ENCODE data around the gene RSBN1L. TPM values are rescaled to one million over a fixed set of nuclear protein-coding genes. Genes with fewer than 3 reads are reported as not detected.
"Not testable (repeated sequence)": the region's sequence is repeated elsewhere in the genome, so short reads cannot be mapped to it uniquely, and the experiment has no call there.

RSBN1L gene
- polyA plus RNA-seq, 2 of the 4 experiments (the other 2 are of a cell fraction), result 11.1 to 13.0 TPM

DNA sequence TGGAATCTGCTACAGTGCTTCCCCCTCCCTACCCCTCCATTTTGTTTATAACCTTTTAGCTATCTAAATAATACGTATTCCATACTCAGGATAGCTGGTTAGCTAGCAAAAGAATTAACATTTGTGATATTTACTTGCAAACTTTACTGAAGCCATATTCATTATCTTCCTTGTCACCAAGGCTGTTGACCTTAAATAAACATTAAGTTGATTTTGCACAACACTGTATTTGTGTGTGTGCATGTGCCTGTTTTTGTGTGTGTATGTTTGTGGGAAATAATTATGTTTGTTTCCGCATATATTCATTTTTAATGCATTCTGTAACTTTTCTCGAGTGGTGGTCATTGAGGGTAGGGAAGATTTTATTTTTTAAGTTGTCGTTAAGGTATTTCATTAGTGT is 86.1 kb downstream of the RSBN1L start:
- CTCF ChIA-PET, result interaction anchor here (0.6 to 1.7 kb wide), 3 partner anchors 23 to 131 kb away, joined by 3 to 4 read pairs (median 4); no protein-coding TSS in a partner anchor
- TF ChIP-seq MAZ (IDR thresholded peaks at IDR 0.05; ENCODE audit: borderline replicate concordance, low read depth, low read length) (no peak), CBX2 (IDR thresholded peaks at IDR 0.05; ENCODE audit: borderline replicate concordance, low read depth) (no peak)
- TF ChIP-seq, protein P1, sequence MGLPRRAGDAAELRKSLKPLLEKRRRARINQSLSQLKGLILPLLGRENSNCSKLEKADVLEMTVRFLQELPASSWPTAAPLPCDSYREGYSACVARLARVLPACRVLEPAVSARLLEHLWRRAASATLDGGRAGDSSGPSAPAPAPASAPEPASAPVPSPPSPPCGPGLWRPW (IDR thresholded peaks at IDR 0.05), result no peak
- Histone ChIP-seq H3K4me3 (no peak overlapping the region), H3K9me3 (peaks cover 6% of the 10 kb centered on the region; the same call in 2 of the 3 replicates), H3K4me2 (no peak overlapping the region), H3K4me1 (no peaks in the 10 kb centered on the region), H3K27ac (no peak overlapping the region)
- 94% methylated on average over 4 of the region's 4 CpGs for WGBS (ENCODE audit: missing lambda C conversion rate)
- DNase-seq (ENCODE audit: low read depth in 1 of 2, low spot score in 1 of 2), result no peak
- POLR2A ChIA-PET, result no interaction called here
- FAIRE-seq, result no peak
- no peak for ATAC-seq

GRCh38 chr7:77783111-77783510 is 86.9 kb downstream of the RSBN1L start:
- FAIRE-seq, result no peak
- CTCF ChIA-PET, result interaction anchor here (0.6 to 1.7 kb wide), 3 partner anchors 24 to 132 kb away, joined by 3 to 4 read pairs (median 4); no protein-coding TSS in a partner anchor
- ATAC-seq, result no peak
- POLR2A ChIA-PET, result no interaction called here
- Histone ChIP-seq H3K4me1 (no peaks in the 10 kb centered on the region), H3K4me3 (no peak overlapping the region), H3K9me3 (peaks cover 6% of the 10 kb centered on the region; the same call in 2 of the 3 replicates), H3K4me2 (no peak overlapping the region), H3K27ac (no peak overlapping the region)
- no peak for DNase-seq (ENCODE audit: low read depth in 1 of 2, low spot score in 1 of 2)
- 91% methylated on average over 1 of the region's 1 CpG for WGBS (ENCODE audit: missing lambda C conversion rate)
- TF ChIP-seq EHMT2 (IDR thresholded peaks at IDR 0.05; ENCODE audit: low read depth) (no peak), RCOR1 (IDR thresholded peaks at IDR 0.05; ENCODE audit: low read depth, low read length) (no peak), FOSL2 (IDR thresholded peaks at IDR 0.05) (no peak), FOSL2 (CRISPR knock-in tag; IDR thresholded peaks at IDR 0.05) (no peak), RFX5 (IDR thresholded peaks at IDR 0.05) (no peak), NPAS2 (CRISPR knock-in tag; IDR thresholded peaks at IDR 0.05; ENCODE audit: borderline replicate concordance) (no peak), EHF (CRISPR knock-in tag; IDR thresholded peaks at IDR 0.05) (no peak), RARB (CRISPR knock-in tag; IDR thresholded peaks at IDR 0.05) (no peak), HOXB13 (CRISPR knock-in tag; IDR thresholded peaks at IDR 0.05; ENCODE audit: low read depth) (no peak), JUN (IDR thresholded peaks at IDR 0.05) (no peak), TP53 (CRISPR knock-in tag; IDR thresholded peaks at IDR 0.05) (no peak), RAD21 (conservative IDR thresholded peaks at IDR 0.05 in 1 of 2, IDR thresholded peaks at IDR 0.05 in 1 of 2) (no peak), RNF2 (IDR thresholded peaks at IDR 0.05; ENCODE audit: borderline replicate concordance, low read depth) (no peak), BHLHE40 (IDR thresholded peaks at IDR 0.05; ENCODE audit: low read depth, low read length) (no peak), NFE2L2 (conservative IDR thresholded peaks at IDR 0.05; ENCODE audit: low read length) (no peak), HDAC2 (IDR thresholded peaks at IDR 0.05) (no peak)

GRCh38 chr7:77783545-77783944 is 87.3 kb downstream of the RSBN1L start:
- ChIA-PET POLR2A (no interaction called here), CTCF (interaction anchor here (1.5 to 1.7 kb wide), 2 partner anchors 24 to 133 kb away, joined by 4 read pairs; no protein-coding TSS in a partner anchor)
- Histone ChIP-seq H3K4me1 (no peaks in the 10 kb centered on the region), H3K4me2 (no peak overlapping the region), H3K27ac (no peak overlapping the region), H3K4me3 (no peak overlapping the region), H3K9me3 (peaks cover 6% of the 10 kb centered on the region; the same call in 2 of the 3 replicates)
- ATAC-seq, result no peak
- TF ChIP-seq PBX3 (IDR thresholded peaks at IDR 0.05) (no peak), NR3C1 (IDR thresholded peaks at IDR 0.05) (no peak), NFE2L2 (conservative IDR thresholded peaks at IDR 0.05; ENCODE audit: low read length) (no peak), JUNB (IDR thresholded peaks at IDR 0.05) (no peak)
- whole genome bisulfite sequencing (ENCODE audit: missing lambda C conversion rate), result 86% methylated on average over 3 of the region's 3 CpGs
- no peak for DNase-seq (ENCODE audit: low read depth in 1 of 2, low spot score in 1 of 2)
- FAIRE-seq, result no peak

DNA sequence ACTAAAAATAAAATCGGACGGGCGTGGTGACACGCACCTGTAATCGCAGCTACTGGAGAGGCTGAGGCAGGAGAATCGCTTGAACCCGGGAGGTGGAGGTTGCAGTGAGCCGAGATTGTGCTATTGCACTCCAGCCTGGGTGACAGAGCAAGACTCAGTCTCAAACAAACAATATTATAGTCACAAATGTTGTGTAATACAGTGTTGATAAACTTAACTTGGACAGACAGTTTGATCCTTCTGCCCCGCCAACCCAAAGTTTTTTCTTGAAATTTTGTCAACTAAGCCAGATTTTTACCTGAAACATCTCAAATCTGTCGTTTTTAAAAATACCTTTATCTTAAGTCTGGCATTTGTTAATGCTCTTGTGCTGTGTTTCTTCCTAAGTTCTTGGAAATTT is 88.2 kb downstream of the RSBN1L start:
- FAIRE-seq, ATAC-seq: not testable (repeated sequence)

More for the DNA sequence above, 88.2 kb downstream of the RSBN1L start:
- H3K4me3 ChIP-seq; H3K9me3 ChIP-seq; H3K4me1 ChIP-seq; H3K4me2 ChIP-seq; POLR2A ChIA-PET; DNase-seq (ENCODE audit: low read depth in 1 of 2, low spot score in 1 of 2); H3K27ac ChIP-seq: not testable (repeated sequence)
- CTCF ChIA-PET, result interaction anchor here (1.3 kb wide), 1 partner anchor 133 kb away, joined by 5 read pairs; no protein-coding TSS in a partner anchor
- 91% methylated on average over 10 of the region's 10 CpGs for WGBS (ENCODE audit: missing lambda C conversion rate)
